Measurements from ENCODE around the gene HSD17B8.

DNA sequence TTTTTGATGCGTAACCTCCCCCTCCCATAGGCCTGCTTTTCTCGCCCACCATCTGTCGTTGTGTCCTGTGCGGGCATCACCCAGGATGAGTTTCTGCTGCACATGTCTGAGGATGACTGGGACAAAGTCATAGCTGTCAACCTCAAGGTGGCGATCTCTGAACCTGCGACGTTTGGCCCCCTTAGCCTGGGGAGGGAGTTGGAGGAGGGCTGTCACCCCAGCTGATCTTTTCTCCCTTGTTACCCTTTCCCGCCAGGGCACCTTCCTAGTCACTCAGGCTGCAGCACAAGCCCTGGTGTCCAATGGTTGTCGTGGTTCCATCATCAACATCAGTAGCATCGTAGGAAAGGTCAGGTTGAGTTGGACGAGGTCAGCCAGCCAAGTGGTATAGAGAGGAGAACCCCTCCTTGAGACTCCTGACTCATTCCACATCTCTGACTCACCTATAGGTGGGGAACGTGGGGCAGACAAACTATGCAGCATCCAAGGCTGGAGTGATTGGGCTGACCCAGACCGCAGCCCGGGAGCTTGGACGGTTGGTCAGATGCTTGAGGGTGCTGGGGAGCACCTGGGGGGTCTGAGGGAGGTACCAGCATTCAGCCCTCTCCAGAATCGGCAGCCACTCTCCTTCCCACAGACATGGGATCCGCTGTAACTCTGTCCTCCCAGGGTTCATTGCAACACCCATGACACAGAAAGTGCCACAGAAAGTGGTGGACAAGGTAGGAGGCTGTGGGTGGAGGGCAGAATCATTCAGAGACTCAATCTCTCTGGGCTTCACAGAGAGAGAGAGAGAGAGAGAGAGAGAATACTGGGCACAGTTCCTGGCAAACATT, 954 bp downstream of the HSD17B8 start:
- no peak for TF ChIP-seq GATA2 (IDR thresholded peaks at IDR 0.05; ENCODE audit: low read depth, low read length)
- TF ChIP-seq GATA3 (IDR thresholded peaks at IDR 0.05; ENCODE audit: low read depth, low read length) = no peak

Data from SH-SY5Y (cell line).